DOHH2 (cell line): ENCODE measurements around the gene KIRREL3.

Source experiments
- H3F3A ChIP-seq: fragments of 200-600 bp; sonication (generic), shearing (Covaris generic); 2 replicates; pipeline ENCODE4 v1.6.0; 2016; ENCODE audit warnings: antibody characterized with exemption, mild to moderate bottlenecking; ENCODE audit not compliant: control insufficient read depth, insufficient read depth
- H3K27ac ChIP-seq: fragments of 200-600 bp; sonication (generic); 2 replicates; pipeline ENCODE4 v1.5.1; 2014; ENCODE audit warnings: low read depth, mild to moderate bottlenecking, low read length, moderate library complexity
- H3K27me3 ChIP-seq: fragments of 200-600 bp; sonication (generic); 2 replicates; pipeline ENCODE4 v1.6.1; 2014; ENCODE audit warnings: mild to moderate bottlenecking, low read length, mixed read lengths; ENCODE audit not compliant: control insufficient read depth
- H3K36me3 ChIP-seq: fragments of 200-600 bp; sonication (generic); 2 replicates; pipeline ENCODE4 v1.6.1; 2014; ENCODE audit warnings: mild to moderate bottlenecking, low read length, moderate library complexity, mixed read lengths; ENCODE audit not compliant: control insufficient read depth
- H3K4me1 ChIP-seq: fragments of 200-600 bp; sonication (generic); 2 replicates; pipeline ENCODE4 v1.6.1; 2014; ENCODE audit warnings: mild to moderate bottlenecking, low read length, mixed read lengths; ENCODE audit not compliant: control insufficient read depth
- H3K4me2 ChIP-seq: fragments of 200-600 bp; sonication (generic); 2 replicates; pipeline ENCODE4 v1.6.0; 2014; ENCODE audit warnings: mild to moderate bottlenecking, low read length, moderate library complexity
- H3K4me3 ChIP-seq: fragments of 200-600 bp; sonication (generic); 2 replicates; pipeline ENCODE4 v1.5.1; 2014; ENCODE audit warnings: mild to moderate bottlenecking, low read length, mixed read lengths
- H3K79me2 ChIP-seq: fragments of 200-600 bp; sonication (generic); 2 replicates; pipeline ENCODE4 v1.6.1; 2014; ENCODE audit warnings: mild to moderate bottlenecking, low read length, mixed read lengths; ENCODE audit not compliant: control insufficient read depth
- H3K9me2 ChIP-seq: fragments of 200-600 bp; sonication (generic); replicated peaks from 2 replicates; pipeline ENCODE4 v1.6.1; 2014; ENCODE audit warnings: mild to moderate bottlenecking, low read length, mixed read lengths; ENCODE audit not compliant: control insufficient read depth
- H3K9me3 ChIP-seq: fragments of 200-600 bp; sonication (generic); 2 replicates; pipeline ENCODE4 v1.6.1; 2014; ENCODE audit warnings: antibody characterized with exemption, low read length, mixed read lengths; ENCODE audit not compliant: control insufficient read depth, insufficient read depth
- H4K20me1 ChIP-seq: fragments of 200-600 bp; sonication (generic); 2 replicates; pipeline ENCODE4 v1.6.0; 2014; ENCODE audit warnings: low read depth, mild to moderate bottlenecking, antibody characterized with exemption, low read length, moderate library complexity; ENCODE audit not compliant: control insufficient read depth, insufficient read depth
- EZH2phosphoT487 ChIP-seq: fragments of 200-600 bp; sonication (generic); IDR thresholded peaks from 2 replicates; pipeline ENCODE4 v1.6.1; 2017; ENCODE audit warnings: borderline replicate concordance, mild to moderate bottlenecking, antibody characterized with exemption, low read length, moderate library complexity, mixed read lengths
- TF ChIP-seq, protein P1 (sequence below): fragments of 200-600 bp; sonication (generic); IDR thresholded peaks from one replicate; pipeline ENCODE4 v1.5.1; 2014; ENCODE audit warnings: antibody characterized with exemption, mild to moderate bottlenecking, low read depth, low read length; ENCODE audit not compliant: poor library complexity, severe bottlenecking

Gene KIRREL3

GRCh38 chr11:126420698-126421256 lies 579.8 kb downstream of the KIRREL3 start:
- H3K9me3 ChIP-seq: no peaks in the 10 kb centered on the region
- H3K9me2 ChIP-seq: no peaks in the 10 kb centered on the region
- peak overlapping the region; percentile 39 for H3K4me3 ChIP-seq
- H3F3A ChIP-seq: peaks cover 3% of the 10 kb centered on the region; the same call in 1 of the 2 replicates
- peak overlapping the region; percentile 64 for H3K4me2 ChIP-seq
- H3K36me3 ChIP-seq: no peaks in the 10 kb centered on the region
- peaks cover 33% of the 10 kb centered on the region for H3K4me1 ChIP-seq
- no peaks in the 10 kb centered on the region for H4K20me1 ChIP-seq
- H3K27me3 ChIP-seq: no peaks in the 10 kb centered on the region
- TF ChIP-seq, protein P1, sequence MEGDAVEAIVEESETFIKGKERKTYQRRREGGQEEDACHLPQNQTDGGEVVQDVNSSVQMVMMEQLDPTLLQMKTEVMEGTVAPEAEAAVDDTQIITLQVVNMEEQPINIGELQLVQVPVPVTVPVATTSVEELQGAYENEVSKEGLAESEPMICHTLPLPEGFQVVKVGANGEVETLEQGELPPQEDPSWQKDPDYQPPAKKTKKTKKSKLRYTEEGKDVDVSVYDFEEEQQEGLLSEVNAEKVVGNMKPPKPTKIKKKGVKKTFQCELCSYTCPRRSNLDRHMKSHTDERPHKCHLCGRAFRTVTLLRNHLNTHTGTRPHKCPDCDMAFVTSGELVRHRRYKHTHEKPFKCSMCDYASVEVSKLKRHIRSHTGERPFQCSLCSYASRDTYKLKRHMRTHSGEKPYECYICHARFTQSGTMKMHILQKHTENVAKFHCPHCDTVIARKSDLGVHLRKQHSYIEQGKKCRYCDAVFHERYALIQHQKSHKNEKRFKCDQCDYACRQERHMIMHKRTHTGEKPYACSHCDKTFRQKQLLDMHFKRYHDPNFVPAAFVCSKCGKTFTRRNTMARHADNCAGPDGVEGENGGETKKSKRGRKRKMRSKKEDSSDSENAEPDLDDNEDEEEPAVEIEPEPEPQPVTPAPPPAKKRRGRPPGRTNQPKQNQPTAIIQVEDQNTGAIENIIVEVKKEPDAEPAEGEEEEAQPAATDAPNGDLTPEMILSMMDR: no peak
- TF ChIP-seq EZH2phosphoT487: no peak
- no peaks in the 10 kb centered on the region for H3K79me2 ChIP-seq
- peak overlapping the region; percentile 43 for H3K27ac ChIP-seq

- no peaks in the 10 kb centered on the region for H3K27me3 ChIP-seq
- H3K4me2 ChIP-seq: peak overlapping the region; percentile 64
- no peaks in the 10 kb centered on the region for H3K79me2 ChIP-seq
- no peaks in the 10 kb centered on the region for H3K36me3 ChIP-seq
- H4K20me1 ChIP-seq: no peaks in the 10 kb centered on the region
- TF ChIP-seq EZH2phosphoT487: no peak
- TF ChIP-seq, protein P1: no peak
- no peaks in the 10 kb centered on the region for H3K9me2 ChIP-seq
- peak overlapping the region; percentile 43 for H3K27ac ChIP-seq
- peak overlapping the region; percentile 22 for H3K4me3 ChIP-seq
- peaks cover 3% of the 10 kb centered on the region; the same call in 1 of the 2 replicates for H3F3A ChIP-seq
- peaks cover 33% of the 10 kb centered on the region for H3K4me1 ChIP-seq
- no peaks in the 10 kb centered on the region for H3K9me3 ChIP-seq
Measured at GRCh38 chr11:126419801-126420697, 580.5 kb downstream of the KIRREL3 start.

GRCh38 chr11:126418887-126419286 lies 581.7 kb downstream of the KIRREL3 start:
- no peak overlapping the region for H3K4me2 ChIP-seq
- TF ChIP-seq, protein P1: no peak
- TF ChIP-seq EZH2phosphoT487: no peak
- H3K4me3 ChIP-seq: no peak overlapping the region
- peaks cover 3% of the 10 kb centered on the region; the same call in 1 of the 2 replicates for H3F3A ChIP-seq
- H3K27ac ChIP-seq: no peak overlapping the region
- H3K9me2 ChIP-seq: no peaks in the 10 kb centered on the region
- H3K9me3 ChIP-seq: no peaks in the 10 kb centered on the region
- H3K27me3 ChIP-seq: no peaks in the 10 kb centered on the region
- no peaks in the 10 kb centered on the region for H3K79me2 ChIP-seq
- peaks cover 33% of the 10 kb centered on the region for H3K4me1 ChIP-seq
- H4K20me1 ChIP-seq: no peaks in the 10 kb centered on the region
- no peaks in the 10 kb centered on the region for H3K36me3 ChIP-seq
